Right lobe of liver (tissue), 4 donors: ENCODE results near the gene SLC25A48.

ENCODE experiments used
- CTCF ChIP-seq, 4 donors: fragments of 200-600 bp in 3 of 4; fragments of 450-650 bp in 1 of 4; IDR thresholded peaks; one replicate each; pipeline versions ENCODE4 v1.5.1 to v1.8.0; 2016 to 2022; ENCODE audit warnings: antibody characterized with exemption in 4 of 4, mild to moderate bottlenecking in 2 of 4
- POLR2A ChIP-seq: fragments of 450-650 bp; IDR thresholded peaks from one replicate; pipeline ENCODE4 v1.6.1; 2017; ENCODE audit warnings: antibody characterized with exemption, mild to moderate bottlenecking
- donor health status: DM: no; HTN: no; CAD: no.
- donor health status: DM: no; HTN: no; CAD: no.
- donor health status: DM: no; HTN: yes; CAD: no.

- TF ChIP-seq CTCF (IDR thresholded peaks at IDR 0.05) (no peak), POLR2A (no peak)
Measured at GRCh38 chr5:135869935-135870334, 35.5 kb downstream of the SLC25A48 start.
